Duodenal mucosa (tissue), 2 donors: ENCODE data around the gene SPART.
"Not testable (repeated sequence)": the region's sequence is repeated elsewhere in the genome, so short reads cannot be mapped to it uniquely, and the experiment has no call there.

ENCODE experiments used
- H3K27ac ChIP-seq: one replicate; pipeline ENCODE4 v1.7.0; 2013; ENCODE audit warnings: low read depth, low read length
- H3K27me3 ChIP-seq, 2 donors: one replicate each; pipeline ENCODE4 v1.7.0; 2013; ENCODE audit warnings: low read length in 2 of 2, control low read depth in 1 of 2; ENCODE audit not compliant: insufficient read depth in 2 of 2, control insufficient read depth in 1 of 2
- H3K36me3 ChIP-seq, 2 donors: one replicate each; pipeline ENCODE4 v1.7.0; 2013; ENCODE audit warnings: low read length in 2 of 2, control low read depth in 1 of 2; ENCODE audit not compliant: insufficient read depth in 2 of 2, control insufficient read depth in 1 of 2
- H3K4me1 ChIP-seq, 2 donors: one replicate each; pipeline ENCODE4 v1.7.0; 2013; ENCODE audit warnings: low read length in 2 of 2, control low read depth in 1 of 2; ENCODE audit not compliant: insufficient read depth in 2 of 2, control insufficient read depth in 1 of 2
- H3K4me3 ChIP-seq, 2 donors: one replicate each; pipeline ENCODE4 v1.7.0; 2013; ENCODE audit warnings: low read length in 2 of 2, low read depth in 1 of 2
- H3K9ac ChIP-seq, 2 donors: one replicate each; pipeline ENCODE4 v1.7.0; 2013; ENCODE audit warnings: low read length in 2 of 2, low read depth in 1 of 2
- H3K9me3 ChIP-seq, 2 donors: one replicate each; pipeline ENCODE4 v1.7.0; 2013; ENCODE audit warnings: low read length in 2 of 2, control low read depth in 1 of 2; ENCODE audit not compliant: control insufficient read depth in 1 of 2

Gene SPART

GRCh38 chr13:36341718-36342117 lies 4.5 kb downstream of the SPART start:
- H3K4me3 ChIP-seq, result no peak overlapping the region
- H3K9ac ChIP-seq, result no peak overlapping the region
- H3K27ac ChIP-seq, result no peak overlapping the region
- H3K9me3 ChIP-seq, result no peaks in the 10 kb centered on the region
- H3K27me3 ChIP-seq, result no peaks in the 10 kb centered on the region
- H3K36me3 ChIP-seq, result no peaks in the 10 kb centered on the region
- peaks cover 4 to 11% of the 10 kb centered on the region in 2 donors for H3K4me1 ChIP-seq

- Histone ChIP-seq H3K4me3 (no peak overlapping the region), H3K4me1 (peaks cover 0 to 4% of the 10 kb centered on the region in 2 donors), H3K9ac (no peak overlapping the region), H3K36me3 (no peaks in the 10 kb centered on the region), H3K27me3 (no peaks in the 10 kb centered on the region), H3K27ac (no peak overlapping the region), H3K9me3 (no peaks in the 10 kb centered on the region)
These were observed 6.5 kb downstream of the SPART start for GRCh38 chr13:36339600-36340155.

GRCh38 chr13:36337938-36338641 lies 8.1 kb downstream of the SPART start:
- Histone ChIP-seq H3K4me3 (no peak overlapping the region), H3K9ac (no peak overlapping the region), H3K27ac (no peak overlapping the region), H3K9me3 (no peaks in the 10 kb centered on the region), H3K4me1 (peaks cover 0 to 4% of the 10 kb centered on the region in 2 donors), H3K27me3 (no peaks in the 10 kb centered on the region), H3K36me3 (no peaks in the 10 kb centered on the region)

- H3K9ac ChIP-seq, result no peak overlapping the region
- H3K36me3 ChIP-seq, result peaks cover 0 to 16% of the 10 kb centered on the region in 2 donors
- H3K4me3 ChIP-seq, result no peak overlapping the region
- H3K4me1 ChIP-seq, result no peaks in the 10 kb centered on the region
- H3K27me3 ChIP-seq, result no peaks in the 10 kb centered on the region
- H3K27ac ChIP-seq, result no peak overlapping the region
- H3K9me3 ChIP-seq, result no peaks in the 10 kb centered on the region
These were observed 13.2 kb downstream of the SPART start for GRCh38 chr13:36332986-36333385.

GRCh38 chr13:36332255-36332654 lies 13.9 kb downstream of the SPART start:
- H3K36me3 ChIP-seq, result peaks cover 0 to 16% of the 10 kb centered on the region in 2 donors
- H3K27ac ChIP-seq, H3K9ac ChIP-seq, H3K4me1 ChIP-seq, H3K27me3 ChIP-seq, H3K9me3 ChIP-seq, H3K4me3 ChIP-seq: not testable (repeated sequence)

- Histone ChIP-seq H3K36me3 (peaks cover 0 to 16% of the 10 kb centered on the region in 2 donors), H3K9me3 (no peaks in the 10 kb centered on the region), H3K27me3 (no peaks in the 10 kb centered on the region), H3K4me1 (no peaks in the 10 kb centered on the region), H3K9ac (no peak overlapping the region), H3K27ac (no peak overlapping the region), H3K4me3 (no peak overlapping the region)
These were observed 14.9 kb downstream of the SPART start for GRCh38 chr13:36331280-36331679.

- H3K4me3 ChIP-seq, result no peak overlapping the region
- H3K4me1 ChIP-seq, result no peaks in the 10 kb centered on the region
- H3K36me3 ChIP-seq, result peaks cover 10 to 28% of the 10 kb centered on the region in 2 donors
- H3K9ac ChIP-seq, result no peak overlapping the region
- H3K27me3 ChIP-seq, result no peaks in the 10 kb centered on the region
- H3K9me3 ChIP-seq, result no peaks in the 10 kb centered on the region
- H3K27ac ChIP-seq, result no peak overlapping the region
These were observed 16.8 kb downstream of the SPART start for GRCh38 chr13:36329361-36329760.

- Histone ChIP-seq H3K9me3 (no peaks in the 10 kb centered on the region), H3K27me3 (no peaks in the 10 kb centered on the region), H3K4me1 (no peaks in the 10 kb centered on the region), H3K4me3 (no peak overlapping the region), H3K27ac (no peak overlapping the region), H3K9ac (no peak overlapping the region), H3K36me3 (peaks cover 13 to 33% of the 10 kb centered on the region in 2 donors)
These were observed 17.4 kb downstream of the SPART start for GRCh38 chr13:36328821-36329220.

GRCh38 chr13:36325912-36326311 lies 20.3 kb downstream of the SPART start:
- Histone ChIP-seq H3K4me1 (no peaks in the 10 kb centered on the region), H3K9ac (no peak overlapping the region), H3K27me3 (no peaks in the 10 kb centered on the region), H3K36me3 (peaks cover 13 to 38% of the 10 kb centered on the region in 2 donors), H3K27ac (no peak overlapping the region), H3K9me3 (no peaks in the 10 kb centered on the region), H3K4me3 (no peak overlapping the region)

- not testable (repeated sequence) for H3K9me3 ChIP-seq, H3K27ac ChIP-seq, H3K9ac ChIP-seq, H3K4me3 ChIP-seq, H3K27me3 ChIP-seq, H3K4me1 ChIP-seq
- peaks cover 13 to 34% of the 10 kb centered on the region in 2 donors for H3K36me3 ChIP-seq
These were observed 21.3 kb downstream of the SPART start for GRCh38 chr13:36324881-36325280.
